NCI-H1105 treated with DMSO at 0.1 percent for 48 hours (cell line): Measurements from ENCODE around the gene VPS26C.
A peak's percentile ranks its signal among the peaks of the same experiment; 100 is the strongest.
"Not testable (repeated sequence)": the region's sequence is repeated elsewhere in the genome, so short reads cannot be mapped to it uniquely, and the experiment has no call there.

Experiments used
- DNase-seq: peaks from one replicate; lab custom pipeline; 2025; lab: John Stamatoyannopoulos, UW

Gene VPS26C

GRCh38 chr21:37267269-37268185 lies at the start of gene VPS26C:
TSS of gene VPS26C (minus strand) at chr21:37267334. CDS start at chr21:37267294, 40 bp downstream.
- peak; percentile 99 for DNase-seq

DNA sequence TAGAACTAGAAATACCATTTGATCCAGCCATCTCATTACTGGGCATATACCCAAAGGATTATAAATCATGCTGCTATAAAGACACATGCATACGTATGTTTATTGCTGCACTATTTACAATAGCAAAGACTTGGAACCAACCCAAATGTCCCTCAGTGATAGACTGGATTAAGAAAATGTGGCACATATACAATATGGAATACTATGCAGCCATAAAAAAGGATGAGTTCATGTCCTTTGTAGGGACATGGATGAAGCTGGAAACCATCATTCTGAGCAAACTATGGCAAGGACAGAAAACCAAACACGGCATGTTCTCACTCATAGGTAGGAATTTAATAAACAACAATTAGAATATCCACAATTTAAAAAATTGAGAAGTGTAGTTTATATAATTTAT lies 48.9 kb upstream of the VPS26C start:
- not testable (repeated sequence) for DNase-seq

DNA sequence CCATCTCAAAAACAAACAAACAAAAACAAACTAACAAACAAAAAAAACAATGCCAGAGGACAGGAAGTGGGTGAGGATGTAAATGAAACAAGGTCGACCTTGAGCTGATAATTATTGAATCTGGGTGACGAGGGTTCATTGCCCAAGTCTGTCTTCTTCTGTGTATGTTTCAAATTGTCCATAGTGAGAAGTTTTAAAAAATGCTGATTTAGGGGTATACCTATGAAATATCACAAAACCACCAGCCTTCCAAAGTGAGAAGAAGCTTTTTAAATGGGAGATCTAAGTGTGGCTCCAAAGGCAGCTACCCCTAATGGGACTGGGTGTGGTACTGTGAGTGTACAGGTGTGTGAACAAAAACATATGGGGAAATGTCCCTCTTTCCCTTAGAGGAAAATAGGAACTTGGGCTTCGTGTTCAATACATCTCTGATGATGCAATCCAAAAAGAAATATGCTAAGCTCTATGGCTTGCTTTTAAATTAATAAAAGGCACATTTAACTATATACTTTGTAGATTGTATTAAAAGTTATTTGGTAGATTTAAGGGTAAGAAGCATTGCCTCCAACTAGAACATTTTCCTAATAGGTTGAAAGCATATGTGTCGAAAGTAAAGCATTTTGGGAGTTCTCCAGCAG lies 33.1 kb upstream of the VPS26C start:
- no peak for DNase-seq

GRCh38 chr21:37297364-37297763 lies 30.2 kb upstream of the VPS26C start:
- no peak for DNase-seq

DNA sequence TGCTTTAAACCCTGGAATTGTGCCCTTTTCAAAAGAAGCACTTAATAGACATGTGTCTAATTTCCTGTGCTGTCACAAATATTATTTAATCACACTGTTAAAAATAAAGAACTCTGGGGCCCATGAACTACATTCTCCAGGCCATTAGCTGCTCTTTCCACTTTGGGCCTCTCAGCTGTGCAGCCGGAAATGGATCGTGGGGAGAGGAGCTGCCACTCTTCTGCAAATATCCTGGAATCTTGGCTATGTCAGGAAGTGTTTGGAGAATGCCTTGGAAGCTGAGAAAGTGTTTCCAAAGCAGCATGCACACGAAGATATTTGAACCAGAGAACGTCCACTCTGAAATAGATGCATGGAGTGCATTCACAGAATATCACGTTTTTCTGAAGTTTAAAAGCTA lies 27.5 kb upstream of the VPS26C start:
- no peak for DNase-seq

GRCh38 chr21:37292941-37293340 lies 25.8 kb upstream of the VPS26C start:
- DNase-seq: no peak

GRCh38 chr21:37292041-37292440 lies 24.9 kb upstream of the VPS26C start:
- DNase-seq: no peak

GRCh38 chr21:37283191-37283710 lies 16.1 kb upstream of the VPS26C start:
- not testable (repeated sequence) for DNase-seq

DNA sequence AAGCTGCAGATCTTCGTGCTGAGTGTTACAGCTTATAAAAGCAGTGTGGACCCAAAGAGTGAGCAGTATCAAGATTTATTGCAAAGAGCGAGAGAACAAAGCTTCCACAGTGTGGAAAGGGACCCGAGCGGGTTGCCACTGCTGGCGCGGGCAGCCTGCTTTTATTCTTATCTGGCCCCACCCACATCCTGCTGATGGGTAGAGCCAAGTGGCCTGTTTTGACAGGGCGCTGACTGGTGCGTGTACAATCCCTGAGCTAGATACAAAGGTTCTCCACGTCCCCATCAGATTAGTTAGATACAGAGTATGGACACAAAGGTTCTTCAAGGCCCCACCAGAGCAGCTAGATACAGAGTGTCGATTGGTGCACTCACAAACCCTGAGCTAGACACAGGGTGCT lies 15.5 kb upstream of the VPS26C start:
- DNase-seq: not testable (repeated sequence)

DNA sequence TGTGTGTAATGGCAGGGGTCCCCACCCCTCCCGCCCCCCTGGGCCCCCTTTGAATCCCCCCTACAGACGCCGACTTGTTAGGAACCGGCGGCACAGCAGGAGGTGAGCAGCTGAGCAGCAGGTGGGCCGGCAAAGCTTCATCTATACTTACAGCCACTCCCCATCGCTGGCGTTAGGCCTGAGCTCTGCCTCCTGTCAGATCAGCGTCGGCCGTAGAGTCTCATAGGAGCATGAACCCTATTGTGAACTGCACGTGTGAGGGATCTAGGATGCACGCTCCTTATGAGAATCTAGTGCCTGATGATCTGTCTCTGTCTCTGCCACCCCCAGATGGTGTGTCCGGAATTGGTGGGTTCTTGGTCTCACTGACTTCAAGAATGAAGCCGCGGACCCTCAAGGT lies 14.9 kb upstream of the VPS26C start:
- peak; percentile 74 for DNase-seq

DNA sequence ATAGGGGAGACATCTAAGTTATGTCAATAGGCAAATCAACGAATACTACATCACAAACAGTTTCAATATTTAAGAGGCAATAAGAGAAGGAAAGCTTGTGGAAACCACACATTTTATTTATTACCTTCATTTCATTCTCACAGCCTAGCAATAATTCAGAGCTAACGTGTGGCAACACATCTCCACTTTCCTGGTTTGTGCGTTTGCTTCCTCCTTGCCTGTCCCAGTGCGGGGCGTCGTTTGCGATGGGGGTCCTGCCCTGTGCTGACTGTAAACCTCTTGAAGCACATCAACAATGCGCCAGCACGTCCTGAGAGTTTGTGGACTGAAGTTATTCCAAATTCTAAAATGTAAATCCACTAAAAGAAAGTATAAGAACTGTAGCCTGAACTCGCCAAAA lies 14.4 kb upstream of the VPS26C start:
- DNase-seq: no peak

DNA sequence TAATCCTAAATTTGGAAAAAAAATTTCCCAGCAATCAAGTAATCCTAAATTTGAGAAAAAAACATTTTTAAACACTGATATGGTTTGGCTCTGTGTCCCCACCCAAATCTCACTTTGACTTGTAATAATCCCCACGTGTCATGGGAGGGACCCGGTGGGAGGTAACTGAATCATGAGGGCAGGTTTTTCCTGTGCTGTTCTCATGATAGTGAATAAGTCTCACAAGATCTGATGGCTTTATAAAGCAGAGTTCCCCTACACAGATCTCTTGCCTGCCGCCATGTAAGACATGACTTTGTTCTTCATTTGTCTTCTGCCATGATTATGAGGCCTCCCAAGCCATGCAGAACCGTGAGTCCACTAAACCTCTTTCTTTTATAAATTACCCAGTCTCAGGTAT lies 12.1 kb upstream of the VPS26C start:
- DNase-seq: not testable (repeated sequence)

DNA sequence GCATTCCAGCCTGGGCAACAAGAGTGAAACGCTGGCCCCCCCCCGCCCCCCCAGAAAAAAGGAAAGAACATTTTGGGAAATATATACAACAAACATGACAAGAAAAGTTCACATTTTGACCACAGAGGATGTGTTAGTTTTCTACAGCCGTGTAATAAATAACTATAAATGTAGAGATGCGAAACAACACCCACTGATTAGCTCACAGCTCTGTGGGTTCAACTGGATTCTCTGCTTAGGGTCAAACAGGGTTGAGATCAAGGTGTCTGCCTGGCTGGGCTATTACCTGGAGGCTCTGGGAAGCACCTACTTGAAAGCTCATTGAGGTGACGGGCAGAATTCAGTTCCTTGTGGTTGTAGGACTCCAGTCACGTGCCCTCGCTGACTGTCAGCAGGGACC lies 11.1 kb upstream of the VPS26C start:
- no peak for DNase-seq

DNA sequence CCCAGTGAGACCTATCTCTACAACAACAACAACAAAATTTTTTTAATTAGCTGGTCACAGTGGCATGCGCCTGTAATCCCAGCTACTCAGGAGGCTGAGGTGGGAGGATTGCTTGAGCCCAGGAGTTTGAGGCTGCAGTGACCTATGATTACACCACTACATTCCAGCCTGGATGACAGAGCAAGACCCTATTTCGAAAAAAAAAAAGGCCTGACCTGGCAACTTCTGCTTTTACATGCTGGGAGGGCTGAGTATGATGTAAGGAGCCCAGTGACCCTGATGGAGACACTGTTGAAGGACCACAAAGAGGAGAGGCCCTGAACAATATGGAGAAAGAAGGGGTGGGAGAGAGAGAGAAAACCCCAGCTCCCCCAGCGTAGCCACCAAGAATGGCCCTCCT lies 9.2 kb upstream of the VPS26C start:
- no peak for DNase-seq

DNA sequence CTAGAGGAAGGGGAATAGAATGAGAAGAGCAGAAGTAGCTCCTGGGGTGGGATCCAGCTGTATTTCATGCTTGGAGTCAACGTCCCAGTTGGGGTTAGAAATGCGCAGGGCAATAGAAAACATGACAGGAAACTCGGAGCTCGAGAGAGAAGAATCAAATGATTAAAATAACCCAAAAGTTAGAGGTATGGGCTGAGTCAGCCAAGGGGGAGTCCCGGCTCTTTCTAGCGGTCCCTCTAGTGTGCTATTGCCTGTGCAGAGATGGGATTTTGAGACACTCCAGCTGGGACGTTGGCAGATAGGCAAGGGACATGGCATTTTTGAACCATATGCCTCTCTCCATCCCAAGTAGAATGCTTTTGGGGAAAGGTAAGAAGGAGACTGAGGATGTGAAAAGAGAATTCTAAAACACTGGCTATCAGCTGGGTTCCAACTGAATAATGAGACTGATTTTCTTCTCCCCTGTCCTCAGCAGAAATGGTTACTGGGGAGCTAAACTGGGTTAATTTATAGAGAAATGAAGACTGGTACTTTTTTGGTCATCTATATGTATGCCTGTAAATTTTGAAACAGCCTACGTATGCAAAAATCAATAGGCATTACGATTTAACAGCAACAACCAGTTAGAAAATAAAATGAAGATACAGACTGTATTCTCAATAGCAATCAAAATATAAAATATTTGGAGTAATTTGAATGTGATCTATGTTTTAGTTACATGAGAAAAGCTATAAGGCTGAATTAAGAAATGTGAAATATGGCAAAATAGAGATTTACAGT lies 7.0 kb upstream of the VPS26C start:
- no peak for DNase-seq

- DNase-seq: no peak
These were observed 6.3 kb upstream of the VPS26C start for GRCh38 chr21:37273440-37273839.

DNA sequence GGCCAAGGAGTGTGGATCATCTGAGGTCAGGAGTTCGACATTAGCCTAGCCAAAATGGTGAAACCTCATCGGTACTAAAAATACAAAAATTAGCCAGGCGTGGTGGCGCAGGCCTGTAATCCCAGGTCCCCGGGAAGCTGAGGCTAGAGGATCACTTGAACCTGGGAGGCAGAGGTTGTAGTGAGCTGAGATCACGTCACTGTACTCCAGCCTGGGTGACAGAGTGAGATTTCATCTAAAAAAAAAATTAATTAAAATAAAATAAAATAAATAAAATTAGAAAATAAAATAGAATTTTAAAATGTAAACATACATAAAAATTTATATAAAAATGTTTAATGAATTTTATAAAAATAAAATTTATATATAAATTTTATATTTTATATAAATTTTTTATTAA lies 5.8 kb upstream of the VPS26C start:
- DNase-seq: no peak

DNA sequence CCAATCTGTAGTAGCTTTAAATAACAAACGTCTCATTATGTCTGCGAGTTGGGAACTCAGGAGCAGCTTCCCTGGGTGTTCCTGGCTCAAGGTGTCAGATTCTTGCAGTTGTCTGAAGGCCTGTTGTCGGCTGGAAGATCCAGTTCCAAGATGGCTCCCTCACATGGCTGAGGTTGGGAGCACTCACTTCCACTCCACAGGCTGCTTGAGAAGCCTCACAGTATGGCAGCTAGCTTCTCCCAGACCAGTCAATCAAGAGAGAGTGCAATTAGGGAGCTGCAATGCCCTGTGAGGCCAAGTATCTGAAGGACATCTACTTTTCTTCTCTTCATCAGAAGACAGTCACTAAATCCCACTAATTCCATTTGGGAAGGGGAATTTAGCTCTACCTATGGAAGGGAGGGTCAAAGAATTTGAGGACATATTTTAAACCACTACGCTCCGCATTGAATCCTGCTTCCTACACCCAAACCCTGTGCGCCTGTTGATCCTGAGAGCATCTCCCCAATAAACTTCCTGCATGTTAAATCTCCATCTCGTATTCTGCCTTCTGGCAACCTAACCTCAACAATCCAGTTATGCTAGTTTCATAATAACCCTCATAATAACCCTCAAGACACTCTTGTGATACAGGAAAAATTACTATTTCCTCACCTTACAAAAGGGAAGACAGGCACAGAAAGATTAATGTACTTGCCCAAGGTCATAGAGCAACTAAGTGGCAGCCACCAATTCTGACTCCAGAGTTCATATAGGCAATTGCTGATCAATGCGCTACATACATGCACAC lies 3.6 kb upstream of the VPS26C start:
- DNase-seq: no peak

DNA sequence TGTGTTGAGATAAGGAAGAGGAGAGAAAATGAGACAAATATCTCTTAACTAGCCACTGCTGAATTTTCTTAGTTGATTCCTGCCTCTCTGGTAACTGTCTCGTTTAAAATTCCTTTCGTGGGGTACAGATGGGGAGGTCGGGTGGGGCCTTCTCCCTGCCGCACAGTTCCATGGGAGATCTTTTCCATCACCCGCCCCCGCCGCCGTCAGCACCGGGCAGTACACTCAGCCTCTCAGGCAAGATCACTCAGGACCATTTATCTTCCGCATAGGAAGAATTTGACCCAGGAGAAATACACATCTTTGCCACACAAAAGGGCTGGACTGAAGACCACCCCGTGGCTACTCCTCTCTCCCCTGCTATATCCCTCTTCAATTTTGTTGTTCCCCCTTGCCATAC lies 2.3 kb upstream of the VPS26C start:
- no peak for DNase-seq

GRCh38 chr21:37268186-37268503 lies 1.0 kb upstream of the VPS26C start:
- DNase-seq: no peak

- peak; percentile 77 for DNase-seq
These were observed 466 bp downstream of the VPS26C start for GRCh38 chr21:37266515-37267221.
